HG02870 (cell line): ENCODE results near the gene SLC11A1.

Experiments
- ATAC-seq: cut with Tn5 transposase; IDR thresholded peaks from one replicate; pipeline ENCODE4 v1.9.1; 2021; ENCODE audit warnings: mild to moderate bottlenecking, moderate library complexity; ENCODE audit not compliant: unreplicated experiment

Gene SLC11A1

DNA sequence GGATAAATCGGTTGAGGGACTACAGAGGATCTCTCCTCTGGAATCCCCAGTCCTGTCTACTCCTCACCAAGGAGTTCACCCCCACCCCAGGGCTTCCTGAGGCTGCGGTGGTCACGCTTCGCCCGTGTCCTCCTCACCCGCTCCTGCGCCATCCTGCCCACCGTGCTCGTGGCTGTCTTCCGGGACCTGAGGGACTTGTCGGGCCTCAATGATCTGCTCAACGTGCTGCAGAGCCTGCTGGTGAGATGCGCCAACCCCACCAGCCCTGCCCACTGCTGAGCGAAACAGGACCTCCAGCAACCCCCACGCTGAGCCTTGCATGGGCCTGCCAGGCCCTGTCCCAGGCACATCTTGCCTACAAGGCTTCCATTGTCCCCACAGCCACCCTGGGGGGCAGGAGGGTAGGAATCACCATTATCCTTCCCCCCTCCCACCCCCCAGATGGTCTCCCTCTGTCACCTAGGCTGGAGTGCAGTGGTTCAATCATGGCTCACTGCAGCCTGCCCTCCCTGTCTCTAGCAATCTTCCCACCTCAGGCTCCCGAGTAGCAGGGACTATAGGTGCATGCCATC, 10.9 kb downstream of the SLC11A1 start:
- no peak for ATAC-seq

DNA sequence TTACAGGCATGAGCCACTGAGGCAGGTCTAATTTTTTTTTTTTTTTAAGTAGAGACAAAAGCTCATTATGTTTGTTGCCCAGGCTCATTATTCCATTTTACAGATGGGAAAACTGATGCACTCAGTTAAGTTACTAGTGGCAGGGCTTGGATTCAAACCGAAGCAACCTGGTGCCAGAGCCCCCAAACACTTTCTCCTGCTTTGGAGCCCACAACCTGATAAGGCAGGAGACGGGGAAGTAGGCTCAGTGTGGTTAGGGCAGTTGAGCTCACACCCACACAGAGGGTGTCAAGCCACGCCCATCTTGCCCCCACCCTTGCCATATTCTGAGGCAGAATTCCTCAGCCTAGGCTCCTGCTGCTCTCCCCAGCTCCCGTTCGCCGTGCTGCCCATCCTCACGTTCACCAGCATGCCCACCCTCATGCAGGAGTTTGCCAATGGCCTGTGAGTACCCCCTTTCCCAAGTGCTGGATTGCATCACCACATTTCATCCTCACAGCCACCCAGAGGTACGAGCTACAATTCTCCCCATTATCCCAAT, 11.7 kb downstream of the SLC11A1 start:
- ATAC-seq, result no peak

DNA sequence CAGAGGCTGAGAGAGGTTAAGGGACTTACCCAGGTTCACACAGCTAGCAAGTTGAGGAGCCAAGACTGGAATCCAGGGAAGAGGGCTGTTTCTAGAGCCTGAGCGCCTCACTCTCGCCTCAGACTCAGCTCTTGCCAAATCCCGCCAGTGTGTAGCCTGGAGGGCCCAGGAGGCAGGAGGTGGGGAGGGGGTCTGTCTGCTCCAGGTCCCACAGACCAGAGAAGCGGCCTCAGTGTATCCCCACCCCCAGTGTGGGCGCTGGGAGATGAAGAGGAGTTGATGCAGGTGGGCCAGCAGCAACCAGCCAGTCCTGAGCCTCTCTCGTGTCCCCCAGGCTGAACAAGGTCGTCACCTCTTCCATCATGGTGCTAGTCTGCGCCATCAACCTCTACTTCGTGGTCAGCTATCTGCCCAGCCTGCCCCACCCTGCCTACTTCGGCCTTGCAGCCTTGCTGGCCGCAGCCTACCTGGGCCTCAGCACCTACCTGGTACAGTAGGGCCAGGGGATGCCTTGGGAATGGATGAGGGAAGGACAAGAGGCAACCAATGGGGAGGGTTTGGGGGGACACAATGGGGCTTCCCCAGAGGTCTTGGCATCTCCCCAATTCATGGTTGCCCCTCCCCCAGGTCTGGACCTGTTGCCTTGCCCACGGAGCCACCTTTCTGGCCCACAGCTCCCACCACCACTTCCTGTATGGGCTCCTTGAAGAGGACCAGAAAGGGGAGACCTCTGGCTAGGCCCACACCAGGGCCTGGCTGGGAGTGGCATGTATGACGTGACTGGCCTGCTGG, 12.4 kb downstream of the SLC11A1 start:
- ATAC-seq, result no peak

DNA sequence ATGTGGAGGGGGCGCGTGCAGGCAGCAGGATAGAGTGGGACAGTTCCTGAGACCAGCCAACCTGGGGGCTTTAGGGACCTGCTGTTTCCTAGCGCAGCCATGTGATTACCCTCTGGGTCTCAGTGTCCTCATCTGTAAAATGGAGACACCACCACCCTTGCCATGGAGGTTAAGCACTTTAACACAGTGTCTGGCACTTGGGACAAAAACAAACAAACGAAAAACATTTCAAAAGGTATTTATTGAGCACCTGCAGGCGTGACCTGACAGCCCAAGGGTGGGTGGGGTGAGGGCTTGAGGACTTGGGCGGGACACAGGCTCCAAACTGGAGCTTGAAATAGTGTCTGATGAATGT, 13.0 kb downstream of the SLC11A1 start:
- ATAC-seq, result no peak

DNA sequence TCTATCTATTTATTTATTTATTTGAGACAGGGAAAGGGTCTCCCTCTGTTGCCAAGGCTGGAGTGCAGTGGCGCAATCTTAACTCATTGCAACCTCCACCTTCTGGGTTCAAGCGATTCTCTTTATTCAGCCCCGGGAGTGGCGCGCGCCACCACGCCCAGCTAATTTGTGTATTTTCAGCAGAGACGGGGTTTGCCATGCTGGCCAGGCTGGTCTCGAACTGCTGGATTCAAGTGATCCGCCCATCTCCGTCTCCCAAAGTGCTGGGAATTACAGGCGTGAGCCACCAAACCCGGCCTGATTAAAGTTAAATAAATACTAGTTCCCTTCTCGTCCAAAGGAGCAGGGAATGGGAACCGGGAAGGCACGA, 13.4 kb downstream of the SLC11A1 start:
- no peak for ATAC-seq

DNA sequence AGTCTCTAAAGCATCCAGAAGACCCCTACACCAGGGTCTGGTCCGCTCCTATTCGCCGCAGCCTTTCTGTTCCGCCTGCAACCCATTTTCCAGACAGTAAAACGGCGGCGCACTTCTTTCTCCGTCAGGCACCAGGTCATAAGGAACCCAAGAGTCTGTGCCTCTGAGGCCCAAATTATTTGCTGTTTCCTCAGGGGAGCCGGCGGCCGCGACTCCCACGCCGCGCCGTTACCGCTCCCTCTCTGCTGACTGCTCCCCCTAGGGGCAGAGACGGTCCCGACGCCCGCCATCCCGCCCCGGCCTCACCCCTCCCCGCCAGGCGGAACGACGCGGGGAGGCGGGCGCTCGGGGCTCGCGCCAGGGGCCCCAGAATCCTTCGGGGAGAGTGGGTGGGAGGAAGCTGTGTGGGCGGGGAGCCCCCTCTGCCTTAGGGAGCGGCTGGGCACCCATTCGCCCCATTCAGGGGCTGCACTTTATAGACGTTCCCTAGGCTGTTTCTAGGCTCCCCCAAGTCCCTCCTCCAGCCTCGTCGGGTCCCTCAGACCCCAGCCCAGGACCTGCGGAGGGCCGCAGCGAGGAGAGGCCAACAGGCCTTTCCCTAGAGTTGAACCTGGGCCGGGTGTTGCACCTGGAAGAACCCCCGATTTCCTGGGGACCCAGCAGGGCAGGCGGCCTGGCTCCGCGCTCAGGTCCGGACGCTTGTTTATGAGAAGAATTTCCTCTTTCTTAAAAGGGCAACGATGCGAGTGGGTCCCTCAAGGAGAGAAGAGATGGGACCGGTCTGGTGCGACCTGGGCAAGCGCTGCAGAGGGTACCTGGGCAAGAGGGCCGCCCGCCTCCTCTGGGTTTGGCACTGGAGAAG, 14.0 kb downstream of the SLC11A1 start:
- peak; percentile 38 for ATAC-seq

DNA sequence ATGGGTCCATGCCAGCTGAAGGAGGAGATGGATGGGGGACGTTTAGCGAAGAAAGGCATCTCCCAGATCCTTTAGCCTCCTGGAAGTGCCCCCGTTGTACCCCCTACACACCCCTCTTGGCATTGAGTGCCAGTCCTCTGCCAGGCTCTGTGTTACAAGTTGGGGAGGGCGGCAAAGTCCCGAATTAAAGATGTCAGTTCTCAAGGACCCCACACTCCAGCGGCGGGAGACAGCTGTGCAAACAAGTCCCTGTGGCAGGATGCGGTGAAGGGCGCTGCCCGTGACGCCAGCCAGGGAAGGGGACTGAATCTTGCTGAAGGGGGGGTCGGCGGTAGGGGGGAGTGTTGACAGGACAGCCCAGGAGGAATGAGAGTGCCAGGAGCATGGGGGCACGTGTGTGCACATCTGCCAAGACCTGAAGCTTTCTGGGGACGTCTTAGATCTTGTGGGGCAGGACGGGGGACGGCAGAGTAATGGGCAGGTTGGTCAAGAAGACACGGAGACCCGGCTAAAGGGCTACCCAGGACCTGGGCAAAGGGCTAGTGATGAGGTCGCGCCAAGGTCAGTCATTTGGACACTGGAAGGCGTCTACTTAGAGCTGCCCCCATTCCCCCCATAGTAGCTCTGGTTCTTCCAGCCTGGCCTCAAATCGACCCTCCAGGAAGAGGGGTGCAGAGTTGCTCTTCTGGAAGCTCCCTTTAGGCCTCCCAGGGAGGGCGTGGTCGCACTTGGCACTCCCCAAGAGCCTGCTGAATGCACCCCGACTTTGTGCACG, 14.8 kb downstream of the SLC11A1 start:
- ATAC-seq, result no peak

DNA sequence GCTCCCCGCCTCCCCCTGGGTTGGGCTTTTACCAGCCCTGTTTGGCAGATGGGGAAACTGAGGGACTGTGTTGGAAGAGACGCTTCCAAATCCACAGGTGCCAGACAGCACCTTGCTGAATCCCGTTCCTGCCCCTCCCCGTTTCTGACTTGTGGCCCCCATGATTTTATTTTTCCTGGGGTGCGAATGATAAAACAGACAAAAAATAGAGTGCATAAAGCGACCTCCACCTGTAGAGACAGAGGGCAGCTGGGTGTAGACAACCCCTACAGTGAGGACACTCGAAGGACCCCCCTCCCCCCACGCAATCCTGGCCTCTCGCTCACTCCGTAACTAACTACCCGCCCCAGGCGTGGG, 15.4 kb downstream of the SLC11A1 start:
- no peak for ATAC-seq

DNA sequence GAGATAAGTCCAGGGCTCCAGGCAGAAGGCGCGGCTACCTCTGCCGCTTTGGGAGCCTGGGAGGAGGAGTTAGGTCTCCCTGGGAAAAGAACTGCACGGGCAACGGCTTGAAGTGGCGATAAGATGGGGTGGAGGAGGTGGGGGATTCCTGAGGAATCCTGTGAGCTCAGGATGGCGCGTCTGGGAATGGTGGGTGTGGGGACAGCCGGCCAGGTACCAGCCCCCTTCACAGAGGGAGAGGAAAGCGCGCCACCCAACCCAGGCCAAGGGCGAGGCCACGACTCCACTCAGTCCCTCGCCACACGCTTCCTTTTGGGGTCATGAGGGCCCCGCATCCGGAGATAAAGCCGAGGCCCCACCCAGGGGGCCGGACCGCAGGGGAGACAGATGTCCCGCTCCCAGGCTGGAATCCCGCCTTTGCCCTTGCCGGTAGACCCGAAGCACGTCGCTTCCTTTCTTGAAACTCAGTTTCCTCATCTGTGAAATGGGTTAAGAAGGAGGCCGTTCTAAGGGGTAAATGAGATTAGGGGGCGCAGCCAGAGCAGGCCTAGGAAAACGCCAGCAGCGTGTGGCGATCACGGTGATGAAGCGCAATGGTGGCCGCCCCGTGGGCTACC, 15.9 kb downstream of the SLC11A1 start:
- ATAC-seq, result no peak

DNA sequence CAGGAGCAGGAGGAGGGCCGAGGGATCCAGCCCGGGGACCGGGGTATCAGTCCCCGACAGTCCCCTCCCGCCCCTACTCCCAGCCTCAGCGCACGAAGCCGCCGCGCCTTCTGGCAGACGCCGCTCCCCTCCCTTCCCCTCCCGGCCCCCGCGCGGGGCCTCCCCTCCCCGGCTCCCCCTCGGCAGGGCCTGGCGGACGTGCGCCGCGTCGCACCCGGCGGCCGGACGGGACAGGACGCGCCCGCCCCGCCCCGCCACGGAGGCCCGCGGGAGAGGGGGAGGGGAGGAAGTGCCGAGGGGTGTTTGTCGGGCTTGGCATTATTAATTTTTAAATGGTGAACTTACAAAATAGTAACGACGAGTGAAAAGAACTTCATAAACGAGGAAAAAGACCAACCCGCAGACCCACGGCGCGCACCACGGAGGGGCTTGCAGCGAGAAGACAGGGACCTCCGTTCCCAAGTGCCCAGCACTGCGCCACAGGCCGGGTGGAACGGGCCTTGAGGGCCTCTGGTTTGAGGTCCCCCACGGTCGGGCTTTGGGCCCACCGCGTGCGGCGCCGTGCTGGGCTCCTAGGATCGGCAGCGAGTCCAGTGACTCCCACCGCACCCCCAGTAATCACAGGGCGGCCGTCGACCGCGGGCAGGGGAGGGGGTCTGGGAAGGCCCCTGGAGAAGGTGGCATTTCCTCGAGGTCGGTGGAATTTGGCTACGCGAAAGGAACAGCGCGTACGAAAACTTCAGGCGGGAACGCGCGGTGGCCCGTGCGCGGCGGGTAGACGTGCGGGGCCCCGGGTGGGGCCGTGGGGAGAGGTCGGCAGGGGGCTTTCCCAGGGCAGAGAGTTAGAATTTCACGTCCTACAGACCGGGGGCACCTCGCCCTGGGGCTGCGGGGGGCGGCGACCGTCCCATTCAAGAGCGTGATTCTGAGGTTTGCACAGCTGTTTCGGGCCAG, 16.6 kb downstream of the SLC11A1 start:
- ATAC-seq, result peak; percentile 2

DNA sequence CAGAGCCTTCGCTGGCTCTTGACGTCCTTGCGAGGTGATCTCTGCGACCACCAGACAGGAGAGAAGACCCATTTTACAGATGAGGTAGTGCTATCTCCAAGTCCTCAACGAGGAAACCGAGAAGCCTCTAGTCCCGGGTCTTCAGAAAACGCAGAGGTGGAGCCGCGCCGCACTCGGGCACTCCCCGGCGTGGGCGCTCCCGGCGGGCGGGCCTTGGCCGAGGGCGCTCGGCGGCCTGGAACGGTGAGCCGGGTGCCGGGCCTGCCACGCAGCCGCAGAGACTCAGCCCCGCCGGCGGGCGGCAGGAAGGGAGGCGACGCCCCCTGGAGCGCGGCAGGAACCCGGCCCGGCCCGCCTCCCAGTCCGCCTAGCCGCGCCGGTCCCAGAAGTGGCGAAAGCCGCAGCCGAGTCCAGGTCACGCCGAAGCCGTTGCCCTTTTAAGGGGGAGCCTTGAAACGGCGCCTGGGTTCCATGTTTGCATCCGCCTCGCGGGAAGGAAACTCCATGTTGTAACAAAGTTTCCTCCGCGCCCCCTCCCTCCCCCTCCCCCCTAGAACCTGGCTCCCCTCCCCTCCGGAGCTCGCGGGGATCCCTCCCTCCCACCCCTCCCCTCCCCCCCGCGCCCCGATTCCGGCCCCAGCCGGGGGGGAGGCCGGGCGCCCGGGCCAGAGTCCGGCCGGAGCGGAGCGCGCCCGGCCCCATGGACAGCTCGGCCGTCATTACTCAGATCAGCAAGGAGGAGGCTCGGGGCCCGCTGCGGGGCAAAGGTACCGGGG, 17.5 kb downstream of the SLC11A1 start, which contains the start of gene CTDSP1:
Gene CTDSP1, plus strand, starts transcription at position 478 of the 776 bp plus-strand sequence. Its CDS starts 223 bp downstream, at position 701.
- peak; percentile 35 for ATAC-seq

DNA sequence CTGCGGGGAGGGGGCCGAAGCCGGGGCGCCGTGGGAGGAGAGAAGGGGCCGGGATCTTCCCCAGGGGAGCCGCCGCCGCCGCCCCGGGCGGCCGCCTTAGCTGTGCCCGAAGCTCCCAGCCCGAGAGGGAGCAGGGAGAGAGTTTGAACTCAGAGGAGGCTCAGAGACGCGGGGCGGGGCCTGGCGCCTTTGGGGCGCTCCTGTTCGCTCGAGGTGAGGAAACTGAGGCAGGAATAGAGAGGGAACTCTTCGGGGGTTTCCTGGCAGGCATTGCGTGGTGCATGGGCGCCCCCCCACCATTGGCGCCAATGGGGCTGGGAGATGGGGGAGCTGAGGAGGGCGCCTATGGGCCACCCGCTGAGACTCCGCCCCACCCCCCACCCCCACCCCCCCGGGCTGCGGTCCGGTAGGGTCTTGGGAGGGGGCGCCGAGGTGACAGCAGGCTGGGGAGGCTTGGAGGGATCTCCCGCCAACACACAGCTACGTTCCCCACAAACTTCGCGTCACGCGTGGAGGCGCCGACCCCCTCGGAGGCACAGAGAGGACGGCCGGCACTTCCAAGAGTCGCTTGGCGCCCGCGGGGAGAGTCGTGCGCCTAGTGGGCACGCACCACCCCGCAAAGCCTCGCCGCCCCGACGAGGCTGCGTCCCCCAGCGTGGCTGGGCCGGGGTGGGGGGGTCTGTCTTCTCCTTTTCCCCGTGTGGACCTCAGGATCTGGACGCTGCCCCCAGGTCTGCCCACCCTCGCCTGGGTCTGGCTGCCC, 18.3 kb downstream of the SLC11A1 start:
- no peak for ATAC-seq

DNA sequence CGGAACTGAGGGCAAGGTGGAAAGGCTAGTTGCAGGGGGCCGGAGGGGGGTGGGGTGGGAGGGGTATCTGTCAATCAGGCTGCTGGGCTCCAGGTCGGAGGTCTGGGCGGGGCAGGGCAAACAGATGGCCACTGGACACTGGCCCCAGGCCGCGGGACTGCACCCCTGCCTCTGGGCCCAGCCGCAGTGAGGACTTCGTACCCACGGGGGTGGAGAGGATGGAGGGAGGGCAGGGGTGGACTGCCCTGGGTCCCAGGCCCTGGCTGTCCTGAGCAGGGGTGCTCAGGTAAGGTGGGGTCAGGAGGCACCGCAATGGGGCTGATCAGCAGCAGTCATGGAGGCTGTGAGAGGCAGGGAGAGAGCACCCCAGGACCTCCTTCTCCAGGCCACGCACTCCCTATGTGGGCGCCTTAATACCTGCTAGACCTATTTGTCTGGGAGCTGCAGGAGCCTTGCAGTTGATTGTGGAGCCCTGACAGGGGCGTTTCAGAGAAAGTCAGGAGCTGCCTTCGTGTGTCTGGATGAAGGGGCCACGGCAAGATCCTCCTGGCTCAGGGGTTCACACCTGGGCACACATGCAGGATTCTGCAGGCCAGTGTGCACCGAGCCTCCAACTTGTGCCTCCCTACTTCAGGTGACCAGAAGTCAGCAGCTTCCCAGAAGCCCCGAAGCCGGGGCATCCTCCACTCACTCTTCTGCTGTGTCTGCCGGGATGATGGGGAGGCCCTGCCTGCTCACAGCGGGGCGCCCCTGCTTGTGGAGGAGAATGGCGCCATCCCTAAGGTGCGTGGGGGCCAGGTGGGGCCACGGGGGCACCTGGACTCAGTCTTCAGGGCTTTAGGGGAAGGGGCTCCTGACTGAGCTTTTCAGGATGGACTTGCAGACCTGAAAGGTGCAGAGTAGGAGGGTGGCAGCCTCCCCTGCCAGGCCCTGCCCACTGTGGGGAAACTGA, 19.1 kb downstream of the SLC11A1 start:
- no peak for ATAC-seq

DNA sequence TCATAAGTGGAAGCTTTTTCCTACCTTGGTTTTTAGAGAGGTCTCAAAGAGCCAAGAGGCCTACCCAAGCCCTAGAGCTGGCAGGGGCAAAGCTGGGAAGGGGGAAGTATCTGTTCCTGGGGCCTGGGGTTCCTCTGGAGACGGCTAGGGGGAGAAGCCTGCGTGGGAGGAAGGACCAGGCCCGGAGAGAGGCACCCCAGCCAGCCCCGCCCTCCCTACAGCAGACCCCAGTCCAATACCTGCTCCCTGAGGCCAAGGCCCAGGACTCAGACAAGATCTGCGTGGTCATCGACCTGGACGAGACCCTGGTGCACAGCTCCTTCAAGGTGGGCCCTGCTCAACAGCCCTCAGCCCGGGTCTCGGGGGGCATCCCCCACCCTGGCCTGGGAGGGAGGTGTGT, 19.8 kb downstream of the SLC11A1 start:
- no peak for ATAC-seq

DNA sequence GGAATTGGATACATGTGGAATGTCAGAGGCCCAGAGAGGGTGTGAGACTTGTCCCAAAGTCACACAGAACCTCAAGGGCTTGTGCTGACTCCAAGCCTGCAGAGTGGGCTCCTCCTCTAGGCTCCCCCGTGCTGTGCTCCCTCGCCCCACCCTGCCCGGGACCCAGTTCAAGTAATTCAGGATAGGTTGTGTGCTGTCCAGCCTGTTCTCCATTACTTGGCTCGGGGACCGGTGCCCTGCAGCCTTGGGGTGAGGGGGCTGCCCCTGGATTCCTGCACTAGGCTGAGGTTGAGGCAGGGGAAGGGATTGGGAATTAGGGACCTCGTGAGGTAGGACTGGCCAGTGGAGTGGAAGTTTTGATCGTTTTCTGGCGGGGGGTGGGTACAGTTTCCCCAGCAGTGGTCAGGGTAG, 20.4 kb downstream of the SLC11A1 start:
- ATAC-seq, result no peak

DNA sequence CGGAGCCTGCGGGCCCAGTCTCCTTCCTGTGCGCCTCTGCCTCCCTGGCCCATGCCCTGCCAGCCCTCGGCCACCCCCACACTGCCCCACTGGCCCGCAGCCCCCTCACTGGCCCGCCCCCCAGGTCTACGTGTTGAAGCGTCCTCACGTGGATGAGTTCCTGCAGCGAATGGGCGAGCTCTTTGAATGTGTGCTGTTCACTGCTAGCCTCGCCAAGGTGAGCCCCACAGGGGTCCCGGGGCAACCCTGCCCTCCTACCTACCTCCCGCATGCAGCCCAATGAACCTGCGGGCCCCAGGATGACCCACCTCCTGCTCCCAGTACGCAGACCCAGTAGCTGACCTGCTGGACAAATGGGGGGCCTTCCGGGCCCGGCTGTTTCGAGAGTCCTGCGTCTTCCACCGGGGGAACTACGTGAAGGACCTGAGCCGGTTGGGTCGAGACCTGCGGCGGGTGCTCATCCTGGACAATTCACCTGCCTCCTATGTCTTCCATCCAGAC, 20.9 kb downstream of the SLC11A1 start:
- no peak for ATAC-seq
